HepG2 (cell line): ENCODE data around the gene LCTL. TPM values are rescaled to one million over a fixed set of nuclear protein-coding genes. Genes with fewer than 3 reads are reported as not detected.

Experiments used
- ATAC-seq: fragments of 200-7000 bp; cut with Tn5 transposase; 3 replicates; pipeline ENCODE4 v1.9.1; 2020; ENCODE audit warnings: mild to moderate bottlenecking, moderate library complexity
- BruUV-seq: library from RNA; stranded (reverse); fragments of 400-500 nt; replicated peaks from 2 replicates; lab custom pipeline; 2021; lab: Mats Ljungman, UMichigan
- CTCF ChIA-PET: fragments of 300-600 bp; formaldehyde crosslinking; extraction: SDS; loops from one replicate; lab custom pipeline; 2021; ENCODE audit warnings: low total read pairs, inconsistent platforms, low intra/inter-chr PET ratio; lab: Yijun Ruan, JAX
- POLR2A ChIA-PET: fragments of 350-600 bp; sonication (Branson Sonifier 250); formaldehyde crosslinking; loops from one replicate; lab custom pipeline; 2020; ENCODE audit warnings: antibody characterized with exemption, inconsistent platforms; lab: Yijun Ruan, JAX
- DNase-seq: peaks from one replicate; pipeline ENCODE4 v3.0.0-alpha.2; 2015; ENCODE audit warnings: low spot score
- FAIRE-seq: peaks from 3 replicates; lab custom pipeline; 2011; peaks lifted over from hg19 to GRCh38; lab: Jason Lieb, UNC
- H2AFZ ChIP-seq: one replicate; pipeline ENCODE4 v1.6.1; 2011; ENCODE audit warnings: low read length, inconsistent platforms
- H3K27ac ChIP-seq: fragments of 300-600 bp; 3 replicates; pipeline ENCODE4 v1.8.0; 2011; ENCODE audit warnings: mixed run types, mild to moderate bottlenecking, mixed read lengths, low read length, inconsistent platforms; ENCODE audit not compliant: insufficient read depth; ENCODE audit errors: extremely low read length
- H3K27me3 ChIP-seq, 2 experiments: fragments of 200-600 bp in 1 of 2; 2 replicates in 1 of 2; 3 replicates in 1 of 2; pipeline versions ENCODE4 v1.6.0 to v1.8.0; 2011; ENCODE audit warnings: low read length in 2 of 2, mild to moderate bottlenecking in 2 of 2, moderate library complexity in 2 of 2, inconsistent platforms in 1 of 2; ENCODE audit not compliant: insufficient read depth in 2 of 2, control insufficient read depth in 1 of 2
- H3K36me3 ChIP-seq, 2 experiments: fragments of 200-600 bp in 1 of 2; replicated peaks in 1 of 2; 2 replicates in 1 of 2; 3 replicates in 1 of 2; pipeline versions ENCODE4 v1.5.1 to v1.8.0; 2011; ENCODE audit warnings: low read length in 2 of 2, inconsistent platforms in 1 of 2; ENCODE audit not compliant: insufficient read depth in 2 of 2, control insufficient read depth in 1 of 2
- H3K4me1 ChIP-seq: 2 replicates; pipeline ENCODE4 v1.5.1; 2012; ENCODE audit warnings: low read length, inconsistent platforms; ENCODE audit not compliant: insufficient read depth
- H3K4me2 ChIP-seq: 2 replicates; pipeline ENCODE4 v1.6.0; 2011; ENCODE audit warnings: low read depth, low read length, inconsistent platforms
- H3K4me3 ChIP-seq, 3 experiments: fragments of 200-600 bp in 1 of 3; sonication (generic), shearing (Covaris generic) in 1 of 3; replicated peaks in 1 of 3; 2 replicates each; pipeline ENCODE4 v1.5.1; 2011 to 2016; ENCODE audit warnings: low read length in 3 of 3, inconsistent platforms in 2 of 3, low read depth in 2 of 3, mild to moderate bottlenecking in 2 of 3, control low read depth in 1 of 3, mixed read lengths in 1 of 3; ENCODE audit not compliant: insufficient read depth in 1 of 3
- H3K79me2 ChIP-seq: one replicate; pipeline ENCODE4 v1.6.1; 2011; ENCODE audit warnings: low read length, inconsistent platforms; ENCODE audit not compliant: insufficient read depth
- H3K9ac ChIP-seq: 2 replicates; pipeline ENCODE4 v1.6.0; 2011; ENCODE audit warnings: mild to moderate bottlenecking, low read depth, low read length, inconsistent platforms; ENCODE audit not compliant: insufficient read depth
- H3K9me3 ChIP-seq: 2 replicates; pipeline ENCODE4 v1.5.1; 2012; ENCODE audit warnings: mild to moderate bottlenecking, low read length
- H4K20me1 ChIP-seq: 2 replicates; pipeline ENCODE4 v1.6.0; 2011; ENCODE audit warnings: inconsistent platforms, mild to moderate bottlenecking, low read length, moderate library complexity; ENCODE audit not compliant: insufficient read depth
- CENPT ChIP-seq: sonication (generic); formaldehyde crosslinking; IDR thresholded peaks from 2 replicates; pipeline ENCODE4 v1.8.0; 2022; ENCODE audit warnings: low read depth, mild to moderate bottlenecking, moderate library complexity, missing genetic modification reagents
- SP5 ChIP-seq: IDR thresholded peaks from 2 replicates; pipeline ENCODE4 v1.6.1; 2016; ENCODE audit warnings: low read depth, borderline replicate concordance
- USF2 ChIP-seq, 2 experiments: sonication (generic) in 1 of 2; formaldehyde crosslinking in 1 of 2; IDR thresholded peaks; 2 replicates each; pipeline versions ENCODE4 v1.5.1 to v1.6.1; 2011 to 2020; ENCODE audit warnings: borderline replicate concordance in 1 of 2, low read depth in 1 of 2, low read length in 1 of 2, mild to moderate bottlenecking in 1 of 2, missing genetic modification reagents in 1 of 2, moderate library complexity in 1 of 2
- ZNF12 ChIP-seq: sonication (generic); formaldehyde crosslinking; IDR thresholded peaks from 2 replicates; pipeline ENCODE4 v1.5.0; 2020; ENCODE audit warnings: missing genetic modification reagents
- ZNF546 ChIP-seq: sonication (generic); formaldehyde crosslinking; conservative IDR thresholded peaks from 2 replicates; pipeline ENCODE4 v1.8.1; 2023; ENCODE audit warnings: mild to moderate bottlenecking, missing genetic modification reagents
- ZNF564 ChIP-seq: sonication (generic); formaldehyde crosslinking; IDR thresholded peaks from 2 replicates; pipeline ENCODE4 v1.8.1; 2023; ENCODE audit warnings: mild to moderate bottlenecking, missing genetic modification reagents
- WGBS: methylation state at CpG from one replicate; pipeline ENCODE4 v1.1.6; 2017; ENCODE audit warnings: low lambda C conversion rate; 5-methylcytosine and 5-hydroxymethylcytosine counted together
- in situ Hi-C: cut with HindIII; loops from 2 replicates; pipeline ENCODE4 v1.10.0; 2017; ENCODE audit warnings: low pct_unique_long_range_greater_than_20kb; ENCODE audit not compliant: extremely low pct_ligation_motif_present
- intact Hi-C: fragments of 100-400 bp; cut with micrococcal nuclease; formaldehyde crosslinking; loops from one replicate; pipeline ENCODE4 v1.10.0; 2022; ENCODE audit not compliant: unreplicated experiment
- polyA plus RNA-seq, 8 experiments: library from polyadenylated mRNA; depleted of rRNA in 3 of 8; stranded (reverse) in 7 of 8; unstranded in 1 of 8; fragments of >200 nt; fragmentation: Illumina TruSeq in 4 of 8; extraction: Trizol in 4 of 8; gene quantifications; 2 replicates each; pipeline versions ENCODE4 v1.2.1 to v1.2.3, GENCODE V29; 2011 to 2016; ENCODE audit warnings: low read depth in 4 of 8, missing spikeins in 1 of 8, mixed read lengths in 1 of 8; ENCODE audit not compliant: insufficient read depth in 1 of 8
- total RNA-seq, 5 experiments: library from RNA; depleted of rRNA; stranded (reverse); fragments of >200 nt; fragmentation: Illumina TruSeq; extraction: Trizol; gene quantifications; 2 replicates each; pipeline ENCODE4 v1.2.3, GENCODE V29; 2016; ENCODE audit warnings: low read depth in 1 of 5

The LCTL gene
- total and polyA plus RNA-seq, 2 of the 13 experiments (the other 11 are each of a cell fraction or from before 2014, with no cell fraction given) = 0.96 to 1.4 TPM

GRCh38 chr15:66570327-66570726, 4.5 kb upstream of the LCTL start:
- H3K9ac ChIP-seq = no peak overlapping the region
- TF ChIP-seq ZNF564 (CRISPR knock-in tag) = no peak
- no peak for TF ChIP-seq SP5
- TF ChIP-seq USF2 (IDR thresholded peaks at IDR 0.05; ENCODE audit: low read depth, low read length) = no peak
- no peak for TF ChIP-seq USF2 (CRISPR knock-in tag; IDR thresholded peaks at IDR 0.05; ENCODE audit: borderline replicate concordance)
- no peak for TF ChIP-seq CENPT (CRISPR knock-in tag)
- H3K4me3 ChIP-seq = no peak overlapping the region
- H3K27ac ChIP-seq = no peak overlapping the region
- H3K36me3 ChIP-seq = no peaks in the 10 kb centered on the region
- H3K9me3 ChIP-seq = no peaks in the 10 kb centered on the region
- WGBS = 40% methylated on average over 2 of the region's 3 CpGs
- BruUV-seq = no TSS peak
- no peak overlapping the region for H2AFZ ChIP-seq
- H3K27me3 ChIP-seq = peaks cover 0 to 1% of the 10 kb centered on the region in 2 experiments; a peak in 1 of 5 replicates
- no peaks in the 10 kb centered on the region for H4K20me1 ChIP-seq
- DNase-seq (no peak), ATAC-seq (no peak), FAIRE-seq (no peak)
- peaks cover 20% of the 10 kb centered on the region for H3K4me1 ChIP-seq
- intact Hi-C loops = no loop called here
- H3K4me2 ChIP-seq = 0 out of 2 replicates have a peak overlapping the region, but pooled peaks have one; percentile 33
- no peaks in the 10 kb centered on the region for H3K79me2 ChIP-seq
- in situ Hi-C loops = no loop called here
- ChIA-PET POLR2A (interaction anchor here (0.8 kb wide), 1 partner anchor 12 kb away, joined by 3 read pairs; no protein-coding TSS in a partner anchor), CTCF (no interaction called here)

GRCh38 chr15:66569461-66570137, 3.8 kb upstream of the LCTL start:
- H3K4me1 ChIP-seq = peaks cover 27% of the 10 kb centered on the region
- POLR2A ChIA-PET = no interaction called here
- FAIRE-seq (no peak), DNase-seq (no peak)
- CTCF ChIA-PET = no interaction called here
- no peaks in the 10 kb centered on the region for H3K79me2 ChIP-seq
- no peak overlapping the region for H2AFZ ChIP-seq
- TF ChIP-seq ZNF12 = peak; percentile 88
- TF ChIP-seq ZNF546 = no peak
- TF ChIP-seq, all 625 proteins: peak for 1
- no TSS peak for BruUV-seq
- Histone ChIP-seq H3K4me3 (no peak overlapping the region), H3K9ac (no peak overlapping the region), H3K27ac (no peak overlapping the region), H3K27me3 (no peaks in the 10 kb centered on the region), H4K20me1 (no peaks in the 10 kb centered on the region), H3K4me2 (peak overlapping the region; percentile 33), H3K36me3 (no peaks in the 10 kb centered on the region), H3K9me3 (no peaks in the 10 kb centered on the region)
- intact Hi-C loops (loop anchor here (5.0 kb wide), 1 partner anchor 62 kb away; the partner anchor contains the start of gene ZWILCH), in situ Hi-C loops (no loop called here)
- WGBS = 42% methylated on average over 8 of the region's 9 CpGs
- ATAC-seq = no peak
